Measurements from ENCODE around the gene SNTG2.

- TF ChIP-seq POLR2AphosphoS5 (IDR thresholded peaks at IDR 0.05; ENCODE audit: borderline replicate concordance, low read depth, low read length) (no peak), EZH2 (IDR thresholded peaks at IDR 0.05) (no peak), FOXP2 (optimal IDR thresholded peaks at IDR 0.05; ENCODE audit: control extremely low read depth, extremely low read length, insufficient read depth) (no peak)
Measured at GRCh38 chr2:925309-925708, 25.3 kb upstream of the SNTG2 start.
